CD4-positive, alpha-beta memory T cell (primary cell): Measurements from ENCODE around the gene CELF2. TPM values are rescaled to one million over a fixed set of nuclear protein-coding genes. Genes with fewer than 3 reads are reported as not detected.
"Not testable (repeated sequence)": the region's sequence is repeated elsewhere in the genome, so short reads cannot be mapped to it uniquely, and the experiment has no call there.

Experiments
- CTCF ChIA-PET: fragments of 350-600 bp; sonication (Branson Sonifier 250); formaldehyde crosslinking; loops from one replicate; lab custom pipeline; 2021; ENCODE audit warnings: inconsistent platforms; ENCODE audit not compliant: partially characterized antibody; lab: Charles Lee
- POLR2A ChIA-PET: fragments of 350-600 bp; sonication (Branson Sonifier 250); formaldehyde crosslinking; loops from one replicate; lab custom pipeline; 2021; ENCODE audit not compliant: partially characterized antibody; lab: Charles Lee
- DNase-seq, 5 donors: peaks; one replicate each; pipeline versions ENCODE4 v3.0.0 to v3.0.0-alpha.2; 2020 to 2022; ENCODE audit warnings: mixed read lengths in 1 of 5
- H3K27ac ChIP-seq: one replicate; pipeline ENCODE4 v1.7.0; 2013; ENCODE audit warnings: low read depth, low read length
- H3K27me3 ChIP-seq: 2 replicates; pipeline ENCODE4 v1.7.0; 2013; ENCODE audit warnings: mild to moderate bottlenecking, low read length, moderate library complexity; ENCODE audit not compliant: insufficient read depth
- H3K36me3 ChIP-seq: 2 replicates; pipeline ENCODE4 v1.7.0; 2013; ENCODE audit warnings: mild to moderate bottlenecking, low read length, moderate library complexity; ENCODE audit not compliant: insufficient read depth
- H3K4me1 ChIP-seq: 2 replicates; pipeline ENCODE4 v1.7.0; 2013; ENCODE audit warnings: mild to moderate bottlenecking, low read length, moderate library complexity; ENCODE audit not compliant: insufficient read depth
- H3K4me3 ChIP-seq, 2 donors: one replicate each; pipeline ENCODE4 v1.7.0; 2013; ENCODE audit warnings: low read length in 2 of 2, mild to moderate bottlenecking in 1 of 2
- H3K9me3 ChIP-seq, 2 donors: one replicate each; pipeline ENCODE4 v1.7.0; 2013; ENCODE audit warnings: low read length in 2 of 2, control low read depth in 1 of 2; ENCODE audit not compliant: control insufficient read depth in 1 of 2
- H3K27ac Mint-ChIP-seq, 7 donors: one replicate each; pipeline ENCODE4 v1.8.0; 2020 to 2021; ENCODE audit warnings: mixed read lengths in 7 of 7, mild to moderate bottlenecking in 6 of 7, inconsistent platforms in 3 of 7, moderate library complexity in 3 of 7
- H3K27me3 Mint-ChIP-seq, 2 donors: one replicate each; pipeline ENCODE4 v1.8.0; 2020 to 2021; ENCODE audit warnings: mixed read lengths in 2 of 2
- H3K36me3 Mint-ChIP-seq, 2 donors: one replicate each; pipeline ENCODE4 v1.8.0; 2020 to 2021; ENCODE audit warnings: mixed read lengths in 2 of 2, inconsistent platforms in 1 of 2, mild to moderate bottlenecking in 1 of 2
- H3K4me1 Mint-ChIP-seq, 4 donors: one replicate each; pipeline ENCODE4 v1.8.0; 2020 to 2021; ENCODE audit warnings: mixed read lengths in 4 of 4, mild to moderate bottlenecking in 1 of 4
- H3K4me3 Mint-ChIP-seq, 8 donors: one replicate each; pipeline ENCODE4 v1.8.0; 2020 to 2021; ENCODE audit warnings: mixed read lengths in 8 of 8, mild to moderate bottlenecking in 7 of 8, moderate library complexity in 6 of 8, inconsistent platforms in 3 of 8
- H3K9me3 Mint-ChIP-seq, 8 donors: one replicate each; pipeline ENCODE4 v1.8.0; 2020 to 2021; ENCODE audit warnings: mixed read lengths in 8 of 8, mild to moderate bottlenecking in 5 of 8, inconsistent platforms in 3 of 8, moderate library complexity in 1 of 8
- intact Hi-C: fragments of 100-400 bp; cut with micrococcal nuclease; formaldehyde crosslinking; loops from one replicate; pipeline ENCODE4 v1.15.1; 2023
- polyA plus RNA-seq, 2 donors: library from polyadenylated mRNA; unstranded; fragments of 300-500 nt; fragmentation: Illumina TruSeq; gene quantifications; one replicate each; pipeline ENCODE4 v1.2.3, GENCODE V29; 2021
- total RNA-seq, 2 experiments: library from RNA; stranded (reverse); gene quantifications; one replicate each; pipeline ENCODE4 v1.2.3, GENCODE V29; 2021

Gene CELF2
- total and polyA plus RNA-seq, 4 experiments from 2014 or later = 122 to 180 (median 167) TPM

GRCh38 chr10:11181978-11182377 lies 164.3 kb downstream of the CELF2 start:
- DNase-seq = no peak
- H3K9me3 ChIP-seq = no peaks in the 10 kb centered on the region
- Mint-ChIP-seq H3K27me3 (no peaks in the 10 kb centered on the region), H3K36me3 (peaks cover 63 to 80% of the 10 kb centered on the region in 2 donors), H3K4me3 (peak overlapping the region in 6 of 8 donors; percentile 30 to 83 (median 54)), H3K9me3 (peaks cover 0 to 12% (median 7%) of the 10 kb centered on the region in 8 donors), H3K27ac (peak overlapping the region in 5 of 7 donors; percentile 77 to 98 (median 90)), H3K4me1 (peaks cover 60 to 84% (median 71%) of the 10 kb centered on the region in 4 donors)
- POLR2A ChIA-PET = interaction anchor here (0.9 to 11.9 kb wide), 6 partner anchors 14 to 88 kb away, joined by 3 to 478 read pairs (median 8); no protein-coding TSS in a partner anchor
- H3K27ac ChIP-seq = peak overlapping the region; percentile 96
- CTCF ChIA-PET = interaction anchor here (0.6 to 1.8 kb wide), 5 partner anchors 9 to 47 kb away, joined by 3 to 7 read pairs (median 5); no protein-coding TSS in a partner anchor
- peaks cover 23% of the 10 kb centered on the region for H3K36me3 ChIP-seq
- intact Hi-C loops = loop anchor here (2.0 kb wide), 1 partner anchor 45 kb away; no protein-coding TSS in a partner anchor
- peaks cover 100% of the 10 kb centered on the region for H3K4me1 ChIP-seq
- no peaks in the 10 kb centered on the region for H3K27me3 ChIP-seq
- no peak overlapping the region for H3K4me3 ChIP-seq

DNA sequence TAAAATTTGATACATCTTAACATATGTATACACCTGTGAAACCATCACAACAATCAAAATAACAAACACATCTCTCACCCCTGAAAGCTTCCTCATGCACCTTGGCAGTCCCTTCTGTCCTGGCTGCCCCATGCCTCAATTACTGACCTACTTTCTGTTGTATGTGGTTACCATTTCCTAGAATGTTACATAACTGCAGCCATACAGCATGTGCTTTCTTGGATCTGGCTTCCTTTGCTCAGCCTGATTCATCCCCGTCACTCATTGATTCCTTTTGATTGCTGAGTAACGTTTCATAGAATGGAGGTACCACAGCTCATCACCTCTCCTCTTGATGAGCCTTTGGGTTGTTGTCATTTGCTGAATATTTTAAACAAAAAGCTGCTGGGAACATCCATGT lies 165.3 kb downstream of the CELF2 start:
- peaks cover 70 to 84% (median 75%) of the 10 kb centered on the region in 4 donors for H3K4me1 Mint-ChIP-seq
- Histone ChIP-seq H3K4me1 (peaks cover 100% of the 10 kb centered on the region), H3K9me3 (no peaks in the 10 kb centered on the region), H3K4me3 (no peak overlapping the region), H3K27ac (peak overlapping the region; percentile 96), H3K36me3 (peaks cover 23% of the 10 kb centered on the region), H3K27me3 (no peaks in the 10 kb centered on the region)
- DNase-seq = peak in 2 of 5 donors; percentile 40 to 56
- H3K27ac Mint-ChIP-seq = peak overlapping the region in 5 of 7 donors; percentile 77 to 98 (median 85)
- POLR2A ChIA-PET = interaction anchor here (1.3 to 11.9 kb wide), 5 partner anchors 15 to 43 kb away, joined by 7 to 478 read pairs (median 9); no protein-coding TSS in a partner anchor
- no peaks in the 10 kb centered on the region for H3K27me3 Mint-ChIP-seq
- H3K36me3 Mint-ChIP-seq = peaks cover 72 to 86% of the 10 kb centered on the region in 2 donors
- CTCF ChIA-PET = interaction anchor here (0.7 to 1.8 kb wide), 4 partner anchors 10 to 41 kb away, joined by 3 to 7 read pairs (median 4); no protein-coding TSS in a partner anchor
- intact Hi-C loops = no loop called here
- H3K4me3 Mint-ChIP-seq = peak overlapping the region in 6 of 8 donors; percentile 30 to 83 (median 68)
- H3K9me3 Mint-ChIP-seq = peaks cover 0 to 12% (median 7%) of the 10 kb centered on the region in 8 donors

DNA sequence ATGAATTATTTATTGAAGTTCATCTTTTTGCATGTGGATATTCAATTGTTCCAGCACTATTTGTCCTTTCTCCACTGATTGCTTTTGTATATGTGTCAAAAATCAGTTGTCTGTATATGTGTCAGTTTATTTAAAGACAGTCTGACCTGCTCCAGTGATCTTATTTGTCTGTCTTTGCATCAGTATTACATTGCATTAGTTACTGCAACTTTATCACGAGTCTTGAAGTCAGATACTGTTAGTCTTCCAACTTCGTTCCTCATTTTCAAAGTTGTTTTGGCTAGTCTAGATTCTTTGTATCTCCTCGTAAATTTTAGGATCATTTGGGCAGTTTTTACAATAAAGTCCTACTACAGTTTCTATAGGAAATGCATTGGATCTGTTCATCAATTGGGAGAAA lies 166.4 kb downstream of the CELF2 start:
- intact Hi-C loops = no loop called here
- H3K9me3 Mint-ChIP-seq = peaks cover 0 to 12% (median 7%) of the 10 kb centered on the region in 8 donors
- CTCF ChIA-PET = no interaction called here
- H3K4me1 Mint-ChIP-seq = peaks cover 81 to 82% (median 82%) of the 10 kb centered on the region in 4 donors
- H3K36me3 Mint-ChIP-seq = peaks cover 74 to 89% of the 10 kb centered on the region in 2 donors
- H3K36me3 ChIP-seq = peaks cover 23% of the 10 kb centered on the region
- no peaks in the 10 kb centered on the region for H3K9me3 ChIP-seq
- H3K27me3 Mint-ChIP-seq = no peaks in the 10 kb centered on the region
- H3K27me3 ChIP-seq = no peaks in the 10 kb centered on the region
- POLR2A ChIA-PET = interaction anchor here (1.1 kb wide), 1 partner anchor 17 kb away, joined by 3 read pairs; no protein-coding TSS in a partner anchor
- DNase-seq = no peak
- H3K4me3 ChIP-seq = no peak overlapping the region
- peaks cover 100% of the 10 kb centered on the region for H3K4me1 ChIP-seq
- peak overlapping the region; percentile 96 for H3K27ac ChIP-seq
- peak overlapping the region in 5 of 7 donors; percentile 19 to 98 (median 24) for H3K27ac Mint-ChIP-seq
- H3K4me3 Mint-ChIP-seq = peak overlapping the region in 6 of 8 donors; percentile 5 to 83 (median 38)

DNA sequence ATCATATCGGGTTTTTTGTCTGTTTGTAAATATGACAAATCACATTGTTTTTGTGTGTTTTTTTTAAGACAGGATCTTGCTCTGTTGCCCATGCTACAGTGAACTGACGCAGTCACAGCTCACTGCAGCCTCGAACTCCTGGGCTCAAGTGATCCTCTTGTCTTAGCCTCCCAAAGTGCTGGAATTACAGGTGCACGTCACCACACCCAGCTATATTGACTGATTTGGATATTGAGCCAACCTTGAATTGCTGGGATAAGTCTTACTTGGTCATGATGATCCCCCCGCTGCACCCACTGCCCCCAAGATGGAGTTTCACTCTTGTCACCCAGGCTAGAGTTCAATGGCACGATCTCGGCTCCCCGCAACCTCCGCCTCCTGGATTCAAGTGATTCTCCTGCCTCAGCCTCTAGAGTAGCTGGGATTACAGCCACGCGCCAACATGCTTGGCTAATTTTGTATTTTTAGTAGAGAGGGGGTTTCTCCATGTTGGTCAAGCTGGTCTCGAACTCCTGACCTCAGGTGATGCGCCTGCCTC lies 167.5 kb downstream of the CELF2 start:
- Histone ChIP-seq H3K4me1 (peaks cover 100% of the 10 kb centered on the region), H3K36me3 (peaks cover 32% of the 10 kb centered on the region)
- H3K27me3 ChIP-seq, DNase-seq, H3K4me3 ChIP-seq, H3K27me3 Mint-ChIP-seq, H3K9me3 ChIP-seq, intact Hi-C loops, H3K27ac ChIP-seq, CTCF ChIA-PET: not testable (repeated sequence)
- Mint-ChIP-seq H3K4me3 (peak overlapping the region in 3 of 8 donors; percentile 6 to 33 (median 26)), H3K4me1 (peaks cover 82 to 93% (median 87%) of the 10 kb centered on the region in 4 donors), H3K9me3 (peaks cover 0 to 12% (median 7%) of the 10 kb centered on the region in 8 donors), H3K27ac (peak overlapping the region in 6 of 7 donors; percentile 21 to 77 (median 47)), H3K36me3 (peaks cover 78 to 90% of the 10 kb centered on the region in 2 donors)
- POLR2A ChIA-PET = interaction anchor here (1.1 to 1.9 kb wide), 2 partner anchors 16 to 21 kb away, joined by 3 to 6 read pairs; no protein-coding TSS in a partner anchor

- H3K4me1 Mint-ChIP-seq = peaks cover 83 to 99% (median 93%) of the 10 kb centered on the region in 4 donors
- H3K36me3 Mint-ChIP-seq = peaks cover 76 to 91% of the 10 kb centered on the region in 2 donors
- DNase-seq = no peak
- H3K27ac ChIP-seq = no peak overlapping the region
- H3K4me3 ChIP-seq = no peak overlapping the region
- peak overlapping the region; percentile 0 to 80 (median 72) for H3K27ac Mint-ChIP-seq
- peaks cover 100% of the 10 kb centered on the region for H3K4me1 ChIP-seq
- POLR2A ChIA-PET = interaction anchor here (1.9 kb wide), 1 partner anchor 22 kb away, joined by 6 read pairs; no protein-coding TSS in a partner anchor
- intact Hi-C loops = no loop called here
- no peaks in the 10 kb centered on the region for H3K27me3 ChIP-seq
- H3K9me3 Mint-ChIP-seq = peaks cover 0 to 12% (median 7%) of the 10 kb centered on the region in 8 donors
- no peaks in the 10 kb centered on the region for H3K27me3 Mint-ChIP-seq
- peaks cover 31% of the 10 kb centered on the region for H3K36me3 ChIP-seq
- no peaks in the 10 kb centered on the region for H3K9me3 ChIP-seq
- CTCF ChIA-PET = no interaction called here
- H3K4me3 Mint-ChIP-seq = peak overlapping the region in 6 of 8 donors; percentile 33 to 77 (median 54)
Observed at GRCh38 chr10:11186374-11186773, 168.7 kb downstream of the CELF2 start.

DNA sequence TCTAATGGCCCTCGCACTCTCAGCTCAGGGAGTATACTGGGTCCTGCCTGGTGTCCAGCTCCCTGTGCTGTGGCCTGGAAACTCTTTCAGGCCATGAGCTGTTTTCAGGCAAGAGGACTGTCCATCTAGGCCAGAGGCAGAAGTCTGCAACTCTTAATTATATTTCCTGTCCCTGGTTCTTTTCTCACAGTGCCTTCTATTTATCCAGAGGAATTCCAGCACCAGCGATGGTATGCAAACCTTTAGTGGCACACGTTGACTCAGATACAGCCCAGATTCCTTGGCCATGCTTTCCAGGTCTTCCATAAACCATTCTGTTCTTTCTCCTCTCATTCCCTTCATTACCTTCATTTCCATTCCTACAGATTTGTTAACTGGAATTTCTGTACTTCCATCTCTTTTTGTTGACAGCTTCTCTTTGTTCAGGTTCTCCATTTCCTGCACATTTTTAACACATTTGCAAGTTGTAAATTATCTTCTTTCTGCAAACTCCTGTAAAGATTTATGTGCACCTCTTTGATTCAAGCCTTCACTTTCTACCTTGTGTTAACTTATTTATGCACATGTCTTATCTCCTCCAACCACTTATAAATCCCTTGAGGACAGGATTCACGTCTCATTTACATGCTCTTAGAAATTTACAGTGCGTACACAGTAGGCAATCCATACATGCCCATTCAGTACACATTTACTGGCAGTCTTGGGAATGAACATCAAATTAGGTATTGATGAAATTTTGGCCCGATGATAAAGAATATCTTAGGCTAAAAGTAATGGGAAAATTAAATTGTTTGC lies 172.1 kb downstream of the CELF2 start:
- peak overlapping the region; percentile 38 to 94 (median 63) for H3K27ac Mint-ChIP-seq
- peaks cover 81 to 97% (median 90%) of the 10 kb centered on the region in 4 donors for H3K4me1 Mint-ChIP-seq
- peaks cover 72 to 88% of the 10 kb centered on the region in 2 donors for H3K36me3 Mint-ChIP-seq
- no peaks in the 10 kb centered on the region for H3K27me3 Mint-ChIP-seq
- peak overlapping the region; percentile 11 for H3K27ac ChIP-seq
- peak overlapping the region; percentile 41 to 79 (median 57) for H3K4me3 Mint-ChIP-seq
- DNase-seq = no peak
- H3K9me3 ChIP-seq = no peaks in the 10 kb centered on the region
- intact Hi-C loops = loop anchor here (2.0 kb wide), 1 partner anchor 13 kb away; no protein-coding TSS in a partner anchor
- no peak overlapping the region for H3K4me3 ChIP-seq
- H3K36me3 ChIP-seq = peaks cover 28% of the 10 kb centered on the region
- CTCF ChIA-PET = interaction anchor here (0.7 to 1.3 kb wide), 4 partner anchors 21 to 68 kb away, joined by 3 read pairs; no protein-coding TSS in a partner anchor
- H3K27me3 ChIP-seq = no peaks in the 10 kb centered on the region
- H3K9me3 Mint-ChIP-seq = peaks cover 0 to 11% (median 7%) of the 10 kb centered on the region in 8 donors
- H3K4me1 ChIP-seq = peaks cover 96% of the 10 kb centered on the region
- POLR2A ChIA-PET = interaction anchor here (1.4 to 1.5 kb wide), 3 partner anchors 9 to 12 kb away, joined by 3 to 5 read pairs (median 4); no protein-coding TSS in a partner anchor
